DMS 273 (cell line): ENCODE data around the gene OTUB2.

Experiments
- DNase-seq: peaks from one replicate; lab custom pipeline; 2025; ENCODE audit not compliant: unreplicated experiment; lab: John Stamatoyannopoulos, UW

Gene OTUB2

DNA sequence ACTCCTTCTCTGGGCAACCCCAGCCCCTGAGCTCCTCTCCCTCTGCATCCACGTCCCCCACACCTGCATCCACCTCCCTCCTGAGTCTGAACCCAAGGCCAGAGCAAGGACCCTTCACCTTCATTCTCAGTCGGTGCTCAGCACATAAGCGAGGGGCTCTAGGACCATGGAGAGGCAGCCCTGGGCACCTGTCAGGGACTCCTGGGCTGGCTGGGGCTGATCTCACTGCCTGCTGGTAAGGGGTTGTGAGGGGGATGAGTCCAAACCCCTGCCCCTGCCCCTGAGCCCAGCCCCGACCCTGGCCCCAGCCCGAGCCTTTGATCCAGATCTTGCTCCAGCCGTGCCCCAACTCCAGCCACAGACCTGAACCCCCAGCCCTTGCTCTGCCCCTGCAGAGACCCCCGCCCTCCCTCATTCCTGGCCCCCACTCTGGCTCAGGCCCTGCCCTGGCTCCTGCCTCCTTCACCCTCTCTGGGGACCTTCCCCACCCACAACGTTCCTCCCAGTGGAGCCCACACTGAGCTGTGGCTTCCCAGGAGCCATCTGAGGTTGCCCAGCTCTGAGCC, 29.9 kb upstream of the OTUB2 start:
- no peak for DNase-seq

DNA sequence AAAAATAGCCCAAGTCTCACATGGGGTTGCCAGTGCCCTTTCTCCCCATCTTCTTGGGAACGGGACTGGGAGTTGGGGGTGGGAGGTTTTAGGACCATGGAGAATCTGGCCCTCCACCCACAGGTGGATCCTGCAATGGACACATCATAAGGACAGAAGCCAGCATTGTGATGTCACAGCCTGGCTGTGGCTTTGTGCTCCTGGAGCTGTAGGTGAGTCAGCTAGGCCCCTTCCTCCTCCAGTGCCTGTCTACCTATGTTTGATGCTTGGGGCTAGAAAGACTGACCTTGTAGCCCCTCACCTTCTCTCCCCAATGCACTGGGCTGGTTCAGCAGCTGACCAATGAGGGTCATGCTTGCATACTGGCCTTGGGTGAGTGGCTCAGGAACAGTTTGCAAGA, 29.1 kb upstream of the OTUB2 start, which contains the start of gene CCDC197:
CCDC197 (plus strand) TSS at position 220 of the 400 bp plus-strand sequence. CDS start 831 bp downstream, outside the sequence.
- DNase-seq, result no peak

DNA sequence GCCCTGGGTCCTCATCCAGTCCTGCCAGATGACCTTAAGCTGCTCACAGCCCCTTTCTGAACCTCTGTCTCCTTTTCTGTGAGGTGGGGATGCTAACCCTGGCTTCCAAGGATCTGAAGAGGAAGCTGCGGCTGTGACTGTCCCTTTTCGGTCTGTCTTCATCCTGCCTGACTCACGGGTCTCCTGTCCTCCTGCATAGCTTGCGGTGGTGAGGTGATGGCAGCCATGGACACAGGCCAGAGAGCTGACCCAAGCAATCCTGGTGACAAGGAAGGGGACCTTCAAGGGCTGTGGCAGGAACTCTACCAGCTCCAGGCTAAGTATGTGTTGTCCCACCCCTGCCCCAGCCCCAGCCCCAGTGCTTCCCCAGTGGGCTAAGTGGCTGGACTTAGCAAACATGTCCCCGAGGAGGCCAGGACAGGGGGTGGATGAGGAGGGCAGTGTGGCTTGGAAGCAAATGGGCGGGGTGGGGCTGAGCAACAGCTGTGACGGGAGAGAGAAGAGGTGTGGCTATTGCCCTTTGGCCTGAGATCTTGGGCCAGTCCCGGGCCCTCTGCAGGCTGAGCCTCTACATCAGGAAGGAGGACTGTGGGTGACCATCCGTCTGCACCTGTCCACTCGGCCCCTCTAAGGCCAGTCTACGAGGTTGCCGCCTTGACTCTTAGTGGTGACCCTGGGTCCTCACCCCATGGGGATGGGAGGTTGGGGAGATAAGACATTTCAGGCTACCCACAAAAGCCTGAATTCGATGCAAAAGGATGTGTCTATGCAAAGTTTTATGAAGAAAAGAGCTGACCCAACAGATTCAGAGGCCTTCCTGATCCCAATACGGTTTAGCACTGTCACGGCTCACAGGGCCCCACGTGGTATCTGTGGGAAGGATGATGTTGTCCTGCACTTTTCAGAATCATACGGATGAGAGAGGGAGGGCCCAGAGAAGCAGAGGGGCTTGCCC, 27.9 kb upstream of the OTUB2 start:
- no peak for DNase-seq

DNA sequence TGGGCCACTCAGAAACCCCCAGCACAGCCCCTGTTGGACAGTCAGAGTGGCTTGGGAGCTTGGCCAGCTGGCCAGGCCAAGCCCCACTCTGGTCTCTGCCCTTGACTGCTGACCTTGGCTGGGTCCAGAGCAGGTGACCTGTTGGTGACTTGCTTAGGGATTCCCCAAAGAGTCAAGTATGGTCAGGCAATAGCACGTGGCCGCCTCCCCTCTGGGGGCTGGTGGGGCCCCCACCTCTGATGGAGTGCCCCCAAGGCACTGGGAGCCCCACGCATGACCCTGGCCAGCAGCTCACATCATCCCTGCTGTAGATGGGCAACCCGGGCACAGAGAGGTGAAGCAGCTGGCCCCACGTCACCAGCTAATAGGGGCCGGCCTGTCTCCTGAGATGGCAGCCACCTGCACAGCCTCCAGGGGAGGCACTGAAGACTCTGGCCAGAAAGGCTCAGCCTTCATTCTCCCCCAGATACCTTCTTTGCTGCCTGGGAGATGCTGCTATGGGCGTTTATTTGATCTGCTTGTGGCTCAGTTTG, 27.2 kb upstream of the OTUB2 start:
- no peak for DNase-seq

DNA sequence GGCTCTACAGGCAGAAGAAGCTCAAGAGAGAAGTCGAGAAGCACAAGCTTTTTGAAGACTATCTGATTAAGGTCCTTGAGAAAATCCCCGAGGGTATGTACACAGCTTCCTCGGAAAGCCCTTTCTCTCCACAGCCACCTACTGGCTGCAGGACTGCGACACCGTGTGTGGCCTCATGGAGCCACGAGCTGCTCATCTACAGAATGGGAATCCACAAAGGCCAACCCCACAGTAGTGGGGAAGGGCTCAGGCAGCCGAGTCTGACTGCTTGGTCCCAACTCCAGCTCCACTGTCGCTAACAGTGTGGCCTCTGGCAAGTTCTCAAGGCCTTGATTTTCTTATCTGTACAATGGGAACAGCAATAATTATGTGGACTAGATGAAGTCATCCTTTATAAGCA, 26.6 kb upstream of the OTUB2 start:
- no peak for DNase-seq

DNA sequence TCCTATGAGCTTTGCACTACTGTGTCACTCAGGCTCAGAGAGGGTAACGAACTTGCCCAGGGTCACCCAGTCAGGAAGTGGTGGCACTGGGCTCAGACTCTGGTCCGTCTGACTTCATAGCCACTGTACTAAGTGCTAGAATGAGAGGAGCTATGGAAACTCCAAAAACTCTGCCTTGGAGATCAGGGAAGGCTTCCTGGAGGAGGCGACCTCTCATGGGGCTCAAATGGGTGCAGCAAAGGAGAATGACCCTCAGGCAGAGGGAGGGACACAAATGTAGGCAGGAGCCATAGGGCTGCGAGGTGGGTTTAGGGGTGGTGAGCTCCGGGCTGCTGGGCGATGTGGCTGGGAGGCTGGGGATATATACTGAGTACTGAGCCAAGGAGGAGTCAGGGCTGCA, 25.9 kb upstream of the OTUB2 start:
- no peak for DNase-seq

DNA sequence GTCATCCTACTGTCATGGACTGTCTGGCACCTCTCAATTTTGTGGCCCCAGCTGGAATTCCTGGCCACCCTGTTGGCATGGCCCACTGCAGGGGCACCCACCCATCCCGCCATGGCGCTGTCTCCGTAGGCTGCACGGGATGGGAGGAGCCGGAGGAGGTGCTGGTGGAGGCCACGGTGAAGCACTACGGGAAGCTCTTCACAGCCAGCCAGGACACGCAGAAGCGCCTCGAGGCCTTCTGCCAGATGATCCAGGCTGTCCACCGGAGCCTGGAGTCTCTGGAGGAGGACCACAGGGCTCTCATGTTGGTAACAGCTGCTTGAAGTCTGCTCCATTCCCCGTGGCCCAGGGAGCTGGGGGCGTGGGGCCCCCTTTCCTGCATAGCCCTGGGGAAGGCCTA, 25.1 kb upstream of the OTUB2 start:
- DNase-seq, result peak; percentile 45

DNA sequence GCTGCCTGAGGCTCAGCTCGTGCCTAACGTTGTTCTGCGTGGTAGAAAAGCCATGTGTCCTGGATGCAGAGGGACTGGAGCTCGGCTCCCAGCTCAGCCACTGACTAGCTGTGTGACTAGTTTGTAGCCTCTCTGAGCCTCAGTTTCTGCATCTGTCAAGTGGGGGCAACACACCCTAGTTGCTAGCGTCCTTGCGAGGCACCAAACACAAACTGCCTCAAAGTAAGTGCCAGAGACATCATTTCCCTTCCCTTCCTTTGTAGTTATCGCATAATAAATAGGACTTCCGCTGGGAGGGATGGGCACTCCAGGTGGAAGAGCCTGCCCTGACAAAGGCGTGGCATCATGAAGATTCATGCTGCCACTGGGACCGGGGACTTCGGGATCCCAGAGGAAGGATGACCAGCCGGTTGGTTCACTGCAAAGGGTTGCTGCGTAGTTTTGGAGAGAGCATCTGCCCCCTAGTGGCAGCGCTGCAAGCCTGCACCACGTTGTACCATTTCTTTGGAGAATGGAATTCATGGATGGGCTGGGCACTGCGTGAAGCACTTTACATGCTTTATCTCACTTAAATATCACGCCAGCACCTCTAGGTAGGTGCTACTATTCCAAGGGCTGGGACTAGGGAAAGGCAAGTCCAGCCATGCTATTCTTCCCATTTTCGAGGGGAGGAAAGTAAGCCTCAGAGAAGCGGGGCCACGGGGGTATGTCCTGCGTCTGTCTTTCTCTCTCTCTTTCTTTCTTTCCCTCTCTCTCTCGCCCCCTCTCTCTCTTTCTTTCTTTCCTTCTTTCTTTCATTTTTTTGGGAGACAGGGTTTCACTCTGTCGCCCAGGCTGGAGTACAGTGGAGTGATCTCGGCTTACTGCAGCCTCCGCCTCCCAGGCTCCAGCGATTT, 24.4 kb upstream of the OTUB2 start:
- DNase-seq, result peak; percentile 86

DNA sequence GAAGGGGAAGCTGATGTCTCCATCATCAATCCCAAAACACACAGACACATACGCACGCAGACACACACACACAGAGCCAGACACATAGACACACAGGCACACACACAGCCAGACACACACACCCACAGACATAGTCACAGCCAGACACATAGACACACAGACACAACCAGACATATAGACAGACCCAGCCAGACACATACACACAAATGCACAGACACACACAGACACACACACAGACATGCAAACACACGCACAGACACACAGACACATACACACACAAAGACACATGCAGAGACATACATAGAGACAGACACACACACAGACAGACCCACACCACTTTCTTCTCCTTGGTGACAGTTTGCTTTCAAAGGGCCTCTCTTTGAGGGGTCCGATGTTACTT, 22.7 kb upstream of the OTUB2 start:
- no peak for DNase-seq

DNA sequence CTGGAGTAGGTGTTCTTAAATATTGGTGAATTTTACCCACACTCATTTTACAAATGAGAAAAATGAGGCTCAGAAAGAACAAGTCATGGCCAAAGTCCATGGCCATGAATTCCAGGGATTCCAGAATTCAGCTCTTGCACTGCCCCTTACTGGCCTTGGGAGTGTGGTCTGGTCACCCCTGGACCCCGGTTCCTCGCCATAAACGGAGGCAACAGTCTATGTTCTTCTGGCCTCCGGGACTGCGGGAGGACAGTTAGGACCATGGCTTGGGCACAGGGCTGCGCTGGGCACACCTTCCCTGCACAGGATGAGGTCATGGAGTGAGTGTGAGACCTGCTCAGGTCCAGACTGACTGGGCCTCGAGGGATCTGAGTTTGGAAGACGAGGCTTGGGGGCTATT, 22.1 kb upstream of the OTUB2 start:
- no peak for DNase-seq

DNA sequence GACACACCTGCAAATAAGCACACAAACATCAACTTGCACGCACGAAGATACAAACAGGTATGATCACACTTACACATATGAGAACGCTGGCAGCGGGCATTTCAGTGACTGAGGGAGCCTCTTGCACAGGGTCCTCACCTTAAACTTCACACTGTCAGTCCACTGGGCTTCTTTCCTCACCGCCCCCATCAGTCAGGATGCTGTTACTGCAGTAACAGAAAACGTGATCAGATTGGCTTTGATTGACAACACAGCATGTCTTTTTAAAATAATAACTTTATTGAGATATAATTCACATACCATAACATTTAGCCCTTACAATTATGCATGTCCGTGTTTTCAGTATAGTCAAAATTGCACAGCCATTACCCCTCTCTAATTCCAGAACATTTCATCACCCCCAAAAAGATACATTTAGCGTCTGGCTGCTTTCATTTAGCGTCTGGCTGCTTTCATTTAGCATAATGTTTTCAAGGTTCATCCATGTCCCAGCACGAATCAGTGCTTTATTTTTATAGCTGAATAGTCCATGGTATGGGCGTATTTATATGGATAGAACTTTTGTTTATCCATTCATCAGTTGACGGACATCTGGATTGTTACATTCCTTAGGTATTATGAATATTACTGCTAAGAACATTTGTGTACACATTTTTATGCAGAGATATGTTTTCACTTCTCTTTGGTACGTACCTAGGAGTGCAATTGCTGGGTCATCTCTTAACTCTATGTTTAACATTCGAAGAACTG, 20.6 kb upstream of the OTUB2 start:
- peak; percentile 50 for DNase-seq

DNA sequence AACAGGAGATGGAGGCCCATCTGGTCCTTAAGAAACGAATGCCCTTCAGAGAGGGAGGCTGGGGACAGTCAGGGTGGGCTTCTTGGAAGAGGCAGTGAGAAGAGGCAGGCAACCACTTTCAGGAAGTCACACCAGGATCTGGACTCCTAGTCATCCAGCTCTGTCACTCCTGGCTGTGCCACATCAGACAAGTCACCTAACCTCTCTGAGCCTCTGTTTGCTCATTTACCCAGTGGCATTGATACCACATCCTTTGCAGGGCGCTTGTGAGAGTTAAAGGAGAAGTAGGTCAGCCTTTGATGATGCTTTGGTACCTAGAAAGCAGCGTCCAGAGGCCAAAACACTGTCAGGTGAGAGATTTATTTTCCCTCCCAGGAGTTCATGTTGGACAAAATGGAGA, 17.9 kb upstream of the OTUB2 start:
- DNase-seq, result no peak

DNA sequence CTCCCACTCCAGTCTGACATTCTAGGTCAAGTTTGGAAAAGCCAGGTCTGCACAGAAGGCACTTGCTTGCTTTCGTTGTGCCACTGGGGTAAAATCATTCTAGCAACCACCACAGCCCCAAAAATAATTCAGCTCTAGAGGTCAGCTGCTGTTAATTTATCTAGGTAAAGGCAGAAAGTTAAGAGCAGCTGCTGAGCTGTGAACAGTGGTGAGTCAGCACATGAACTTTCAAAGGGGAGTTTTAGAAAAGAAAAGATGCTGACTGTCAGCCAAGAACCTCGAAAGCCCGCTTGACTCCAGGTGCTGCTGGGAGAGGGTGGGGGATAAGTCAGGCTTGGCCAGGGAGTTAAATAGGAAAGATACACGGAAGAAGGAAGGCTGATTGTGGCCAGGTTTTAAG, 16.4 kb upstream of the OTUB2 start:
- DNase-seq, result peak; percentile 61

DNA sequence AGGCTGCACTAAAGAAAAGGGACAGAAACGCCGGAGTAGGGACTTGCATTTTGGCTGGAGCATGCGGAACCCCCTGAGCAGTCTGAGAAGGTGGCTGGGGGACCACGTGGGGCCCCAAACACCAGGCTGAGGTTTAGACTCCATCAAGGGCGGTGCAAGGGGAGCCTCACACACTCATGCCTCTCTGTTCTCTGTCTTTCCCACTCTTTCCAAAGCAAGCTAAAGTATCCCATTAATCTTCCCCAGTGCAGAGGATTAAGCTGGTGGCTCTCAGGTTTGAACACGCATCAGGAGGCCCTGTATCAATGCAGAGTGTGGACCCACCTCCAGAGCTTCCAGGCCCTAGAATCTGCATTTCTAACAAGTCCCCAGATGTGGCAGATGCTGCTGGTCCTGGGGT, 15.5 kb upstream of the OTUB2 start:
- no peak for DNase-seq

DNA sequence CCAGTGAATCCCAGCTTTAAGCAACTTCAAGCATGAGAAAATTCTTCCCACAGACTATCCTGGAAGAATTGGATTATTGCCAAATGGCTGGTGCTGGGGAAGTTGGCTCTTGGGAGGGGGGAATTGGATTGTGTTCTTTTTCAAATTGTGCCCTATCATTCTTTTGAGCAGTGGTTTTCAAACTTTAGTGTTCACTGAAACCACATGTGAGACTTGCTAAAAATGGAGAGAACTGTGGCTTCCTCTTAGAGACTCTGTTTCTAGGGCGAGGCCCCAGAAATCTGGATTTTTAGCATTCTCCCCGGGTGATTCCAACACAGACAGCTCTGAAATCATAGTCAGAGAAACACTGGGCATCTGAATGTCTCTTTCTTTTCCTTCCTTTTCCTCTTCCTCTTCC, 14.3 kb upstream of the OTUB2 start:
- peak; percentile 51 for DNase-seq

DNA sequence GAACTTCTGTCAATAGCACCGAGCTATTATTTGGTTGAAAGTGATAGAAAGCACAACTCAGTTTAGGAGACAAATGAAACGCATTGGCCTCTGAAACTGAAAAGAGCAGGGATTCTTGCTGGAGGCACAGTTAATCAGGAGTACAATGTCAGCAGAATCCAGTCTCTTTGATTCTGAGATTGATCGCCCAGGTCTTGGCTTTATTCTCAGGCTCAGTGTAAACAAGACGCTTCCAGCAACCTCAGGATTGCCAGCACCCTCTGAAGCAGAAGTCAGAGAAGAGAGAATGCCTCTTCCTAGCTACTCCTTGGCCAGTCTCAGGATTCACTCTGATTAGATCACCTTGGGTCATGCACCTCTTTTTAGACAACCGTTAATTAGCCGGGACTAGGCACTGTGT, 11.8 kb upstream of the OTUB2 start:
- no peak for DNase-seq

DNA sequence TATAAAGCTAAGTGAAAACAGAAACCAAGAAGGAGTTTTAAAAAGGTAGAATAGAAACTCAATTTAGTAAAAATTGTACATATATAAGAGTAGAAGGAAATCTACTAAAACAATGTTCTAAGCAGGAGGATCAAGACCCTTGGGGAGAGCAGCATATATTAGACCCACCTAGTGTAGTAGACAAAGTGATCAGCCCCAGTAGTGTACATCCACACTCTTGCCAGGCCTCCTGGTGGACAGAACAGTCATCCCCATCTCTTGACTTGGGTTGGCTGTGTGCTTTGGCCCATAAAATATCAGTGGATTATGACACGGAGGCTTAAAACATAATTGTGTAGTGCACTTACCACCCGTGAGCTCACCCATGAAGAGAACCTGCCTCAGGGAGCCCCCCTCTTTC, 10.9 kb upstream of the OTUB2 start:
- no peak for DNase-seq

DNA sequence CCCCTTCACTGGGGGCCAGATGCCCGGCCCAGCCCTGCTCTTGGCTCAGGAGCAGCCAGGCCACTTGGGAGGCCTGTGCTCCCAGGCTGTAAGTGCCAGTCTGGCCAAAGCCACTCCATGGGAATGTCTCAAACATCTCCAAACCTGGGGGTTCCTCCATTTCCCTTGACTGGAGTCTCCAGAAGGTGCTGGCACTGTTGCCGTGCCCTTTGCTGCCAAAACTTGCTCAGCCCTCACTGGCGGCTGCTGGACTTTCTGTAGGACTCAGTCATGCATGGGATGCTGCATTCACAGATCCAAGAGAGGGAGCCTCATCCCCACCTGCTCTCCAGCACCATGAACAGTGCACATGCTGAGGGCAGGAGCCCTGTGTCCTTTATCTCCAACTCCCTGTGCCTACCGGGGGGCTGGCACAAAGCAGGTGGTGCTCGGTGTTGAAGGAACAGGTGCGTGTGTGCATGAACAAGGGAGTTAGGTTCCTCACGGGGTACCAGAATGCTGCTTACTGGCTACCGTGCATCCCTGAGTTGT, 9.6 kb upstream of the OTUB2 start:
- DNase-seq, result no peak

DNA sequence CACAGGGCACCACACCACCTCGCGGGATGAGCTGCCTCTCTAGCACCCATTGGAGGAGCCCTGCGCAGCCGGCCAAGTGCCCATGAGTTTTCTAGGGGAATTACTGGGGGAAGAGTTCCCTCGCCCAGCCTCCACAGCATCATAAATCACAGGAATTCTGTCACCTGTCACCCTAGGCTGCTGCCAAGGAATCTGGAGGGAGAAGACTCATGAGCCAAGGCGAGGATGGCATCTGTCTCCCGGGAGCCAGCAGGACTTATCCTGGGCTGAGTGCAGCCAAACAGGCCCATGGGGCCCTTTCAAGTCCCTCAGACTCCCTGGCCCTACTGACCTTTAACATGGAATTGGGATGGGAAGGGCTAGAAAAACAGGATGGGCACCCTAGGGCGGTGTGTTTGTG, 7.8 kb upstream of the OTUB2 start:
- DNase-seq, result no peak

DNA sequence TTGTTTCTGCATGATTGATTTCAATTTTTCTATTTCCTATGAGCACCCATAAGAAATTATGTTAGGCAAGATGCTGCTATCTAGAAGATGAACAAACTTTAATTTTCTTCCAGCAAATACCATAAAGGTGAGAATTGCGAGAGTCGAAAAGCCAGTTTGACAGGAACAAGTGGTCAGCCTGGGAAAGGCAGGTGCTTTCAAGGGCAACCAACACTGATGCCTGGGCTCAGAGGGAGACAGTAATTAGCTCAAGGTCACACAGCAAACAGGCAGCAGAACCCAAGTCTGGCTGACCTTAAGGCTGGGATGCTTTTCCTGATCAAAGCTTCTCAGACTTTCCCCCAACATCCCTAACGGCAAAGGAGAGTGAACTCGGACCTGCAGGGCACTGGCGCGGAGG, 6.8 kb upstream of the OTUB2 start:
- DNase-seq, result no peak
